HG02759 (cell line): ENCODE data around the gene ACBD6.

Experiments used
- ATAC-seq: cut with Tn5 transposase; IDR thresholded peaks from one replicate; pipeline ENCODE4 v1.9.1; 2021; ENCODE audit warnings: mild to moderate bottlenecking, moderate library complexity; ENCODE audit not compliant: unreplicated experiment

Gene ACBD6

GRCh38 chr1:180309338-180309737, 193.0 kb downstream of the ACBD6 start:
- no peak for ATAC-seq

DNA sequence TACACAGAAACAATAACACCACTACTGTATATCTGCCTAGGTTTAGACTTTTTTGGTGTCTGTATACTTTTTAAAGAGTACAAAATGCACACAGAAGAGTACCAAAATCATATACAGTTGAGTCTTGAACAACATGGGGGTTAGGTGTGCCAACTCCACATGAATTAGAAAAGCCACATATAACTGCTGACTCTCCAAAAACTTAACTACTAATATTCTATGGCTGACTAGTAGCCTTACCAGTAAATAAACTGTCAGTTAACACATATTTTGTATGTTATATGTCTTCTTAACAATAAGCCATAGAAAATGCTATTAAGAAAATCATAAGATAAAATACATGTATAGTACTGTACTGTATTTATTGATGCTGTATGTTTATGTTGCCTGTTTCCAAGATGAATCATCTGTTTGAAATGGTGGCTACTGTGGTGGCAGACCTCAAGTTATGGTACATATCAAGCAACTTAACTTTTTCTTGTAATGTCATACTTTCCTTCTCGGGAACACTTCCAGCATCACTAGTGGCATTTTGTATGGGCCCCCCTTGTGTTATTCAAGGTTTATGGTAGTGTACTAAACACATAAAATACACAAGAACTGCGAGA, 201.1 kb downstream of the ACBD6 start:
- no peak for ATAC-seq

- ATAC-seq: no peak
Measured at GRCh38 chr1:180299479-180300221, 202.7 kb downstream of the ACBD6 start.

DNA sequence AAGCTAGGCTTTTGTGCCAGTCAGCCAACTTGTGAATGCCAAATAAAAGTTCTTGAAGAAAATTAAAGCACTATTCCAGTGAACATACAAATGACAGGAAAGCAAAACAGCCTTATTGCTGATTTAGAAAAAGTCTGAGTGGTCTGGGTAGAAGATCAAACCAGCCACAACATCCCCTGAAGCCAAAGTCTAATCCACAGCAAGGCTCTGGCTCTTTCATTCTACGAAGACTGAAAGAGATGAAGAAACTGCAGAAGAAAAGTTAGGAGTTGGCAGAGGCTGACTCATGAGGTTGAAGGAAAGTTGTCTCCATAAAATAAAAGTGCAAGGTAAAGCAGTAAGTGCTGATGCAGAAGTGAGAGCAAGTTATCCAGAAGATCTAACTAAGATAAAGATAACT, 206.4 kb downstream of the ACBD6 start:
- no peak for ATAC-seq

DNA sequence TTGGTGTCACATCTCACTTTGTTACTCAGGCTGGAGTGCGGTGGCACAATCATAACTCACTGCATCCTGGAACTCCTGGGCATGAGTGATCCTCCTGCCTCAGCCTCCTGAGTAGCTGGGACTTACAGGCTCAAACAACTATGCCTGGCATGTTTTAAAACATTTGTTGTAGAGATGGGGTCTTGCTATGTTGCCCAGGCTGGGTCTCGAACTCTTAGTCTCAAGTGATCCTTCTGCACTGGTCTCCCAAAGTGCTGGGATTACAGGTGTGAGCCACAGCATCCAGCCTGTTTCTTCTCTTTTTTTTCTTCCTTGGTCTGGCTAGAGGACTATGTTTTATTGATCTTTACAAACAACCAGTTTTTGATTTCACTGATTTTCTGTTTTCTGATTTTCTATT, 207.7 kb downstream of the ACBD6 start:
- no peak for ATAC-seq

DNA sequence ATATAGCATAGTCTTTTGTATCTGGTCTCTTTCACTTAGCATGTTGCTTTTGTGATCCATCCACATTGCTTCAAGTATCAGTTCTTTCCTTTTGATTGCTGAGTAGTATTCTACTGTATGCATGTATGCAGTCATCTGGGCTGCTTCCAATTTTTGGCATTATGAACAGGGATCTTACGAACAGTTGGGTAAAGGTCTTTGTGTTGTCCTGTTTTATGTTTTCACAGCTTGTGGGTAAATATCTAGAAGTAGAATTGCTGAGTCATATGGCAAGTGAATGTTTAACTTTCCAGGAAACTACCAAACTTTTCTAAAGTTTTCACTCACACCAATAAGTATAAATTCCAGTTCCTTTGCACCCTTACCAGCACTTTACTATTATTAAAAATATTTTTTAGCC, 211.4 kb downstream of the ACBD6 start:
- ATAC-seq: peak; percentile 59

GRCh38 chr1:180290265-180291001, 211.9 kb downstream of the ACBD6 start:
- no peak for ATAC-seq

DNA sequence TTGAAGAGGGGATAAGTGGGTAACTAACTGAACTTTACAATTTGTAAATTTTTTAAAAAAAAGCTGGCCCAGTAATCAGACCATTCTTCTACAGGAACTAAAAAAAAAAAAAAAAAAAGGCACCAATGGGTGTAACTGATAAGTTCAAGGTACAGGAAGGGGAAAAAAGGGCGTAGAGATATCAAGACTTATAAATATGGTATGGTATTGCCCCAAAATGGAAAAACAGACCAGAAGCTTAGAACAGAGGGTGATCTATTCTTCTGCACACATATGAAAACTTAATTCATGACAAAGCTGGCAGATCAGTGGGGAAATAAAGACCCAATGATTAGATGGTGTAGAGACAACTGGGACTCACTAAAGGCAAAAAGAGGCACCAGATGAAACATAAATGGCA, 213.4 kb downstream of the ACBD6 start:
- no peak for ATAC-seq

DNA sequence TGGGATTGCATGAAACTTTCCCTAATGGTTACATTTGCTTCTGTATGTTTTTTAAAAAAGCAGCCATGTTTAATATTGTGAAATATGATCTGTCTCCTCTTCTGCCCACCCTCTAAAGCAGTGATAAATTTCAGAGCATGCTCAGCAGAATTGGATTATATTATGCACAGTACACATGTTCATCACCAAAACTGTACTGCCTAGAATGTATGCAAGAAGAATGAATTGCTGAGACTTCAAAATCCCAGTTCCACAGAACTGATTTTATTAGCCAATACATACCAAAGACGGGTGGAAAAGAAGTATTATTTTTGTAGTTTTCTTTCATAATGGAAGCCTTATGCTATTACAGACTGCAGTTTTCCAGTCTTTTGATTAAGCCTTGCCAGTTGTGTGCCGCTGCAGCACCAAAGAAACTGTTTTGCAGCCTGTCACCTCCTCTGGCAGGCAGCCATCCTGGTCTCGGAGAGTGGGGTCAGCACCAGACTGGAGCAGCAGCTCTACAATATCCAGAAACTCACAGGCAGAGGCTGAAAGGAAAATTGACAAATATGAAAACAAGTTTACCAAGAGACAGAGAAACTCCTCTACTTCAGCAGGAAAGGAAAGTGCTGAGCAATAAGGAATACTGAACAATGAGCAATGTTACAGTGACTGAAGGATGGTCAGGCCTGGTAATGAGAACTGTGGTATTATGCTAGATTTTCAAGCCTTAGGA, 214.2 kb downstream of the ACBD6 start:
- ATAC-seq: no peak

DNA sequence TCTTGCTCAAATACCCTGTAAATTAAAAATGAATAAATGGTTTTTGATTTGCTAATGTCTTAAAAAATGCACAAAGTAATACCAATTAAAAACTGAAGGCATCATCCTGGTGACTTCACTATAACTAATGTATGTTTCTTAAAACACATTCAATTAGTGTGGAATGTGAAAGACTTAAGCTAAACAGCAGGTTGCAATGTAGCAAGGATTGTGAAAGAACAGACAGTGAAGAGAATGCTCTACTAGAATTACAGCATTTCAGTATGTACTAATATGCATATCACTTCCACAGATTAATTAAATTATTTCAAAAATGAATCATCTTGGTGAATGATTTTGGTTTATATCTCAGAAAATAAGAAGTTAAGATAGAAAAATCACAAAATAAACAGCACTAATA, 216.0 kb downstream of the ACBD6 start:
- no peak for ATAC-seq

GRCh38 chr1:180283098-180283497, 219.3 kb downstream of the ACBD6 start:
- ATAC-seq: no peak

GRCh38 chr1:180282401-180283044, 219.9 kb downstream of the ACBD6 start:
- ATAC-seq: no peak

DNA sequence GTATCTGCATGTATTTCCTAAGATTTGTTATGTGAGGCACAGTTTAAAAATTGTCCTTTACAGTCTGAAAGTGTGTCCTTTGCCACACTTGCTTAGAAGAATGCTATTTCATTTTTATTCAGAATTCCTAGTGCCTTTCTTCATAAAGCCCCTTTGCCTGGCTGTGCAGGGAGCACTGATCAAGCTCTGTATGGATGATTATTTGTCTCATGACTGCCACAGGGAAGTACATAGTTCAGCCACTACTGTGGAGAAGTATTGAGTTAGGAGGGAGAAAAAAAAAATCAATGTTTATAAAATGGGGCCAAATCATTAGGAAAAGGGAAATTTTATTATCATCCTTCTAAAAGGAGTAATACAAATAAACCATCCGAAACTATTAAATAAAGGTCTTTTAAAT, 220.9 kb downstream of the ACBD6 start:
- ATAC-seq: no peak

- ATAC-seq: peak; percentile 73
Measured at GRCh38 chr1:180280617-180281016, 221.8 kb downstream of the ACBD6 start.

- ATAC-seq: no peak
Measured at GRCh38 chr1:180279651-180280050, 222.7 kb downstream of the ACBD6 start.

GRCh38 chr1:180278596-180279395, 223.6 kb downstream of the ACBD6 start:
- no peak for ATAC-seq

- no peak for ATAC-seq
Measured at GRCh38 chr1:180278194-180278515, 224.2 kb downstream of the ACBD6 start.

GRCh38 chr1:180277476-180278193, 224.7 kb downstream of the ACBD6 start:
- ATAC-seq: no peak

GRCh38 chr1:180275726-180276125, 226.7 kb downstream of the ACBD6 start:
- no peak for ATAC-seq

DNA sequence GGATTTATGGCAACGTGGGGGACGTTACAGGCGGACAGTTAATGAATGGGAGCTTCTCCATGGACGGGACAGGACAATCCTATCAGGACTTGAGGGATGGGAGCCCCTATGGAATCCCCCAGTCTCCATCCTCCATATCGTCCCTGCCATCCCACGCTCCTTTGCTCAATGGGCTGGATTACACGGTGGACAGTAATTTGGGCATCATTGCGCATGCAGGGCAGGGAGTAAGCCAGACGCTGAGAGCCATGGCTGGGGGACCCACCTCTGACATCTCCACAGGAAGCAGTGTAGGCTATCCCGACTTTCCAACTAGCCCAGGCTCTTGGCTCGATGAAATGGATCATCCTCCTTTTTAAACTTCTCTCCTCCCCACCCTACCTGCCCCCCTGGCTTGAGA, 228.2 kb downstream of the ACBD6 start:
- ATAC-seq: no peak
